ENCODE data around the gene DNAJB5.
"Not testable (repeated sequence)": the region's sequence is repeated elsewhere in the genome, so short reads cannot be mapped to it uniquely, and the experiment has no call there.

The DNAJB5 gene

GRCh38 chr9:34989003-34989945 is at the start of gene DNAJB5:
DNAJB5 (plus strand) TSS chr9:34989745; CDS start chr9:34990631, 886 bp downstream.
- peak; percentile 93 to 94 (median 94) for DNase-seq (ENCODE audit: low read depth in 3 of 3, low spot score in 1 of 3)

- not testable (repeated sequence) for DNase-seq (ENCODE audit: low read depth in 3 of 3, low spot score in 1 of 3)
These were observed 49.6 kb upstream of the DNAJB5 start for GRCh38 chr9:34939989-34940388.

GRCh38 chr9:34948451-34948850 is 41.1 kb upstream of the DNAJB5 start:
- DNase-seq (ENCODE audit: low read depth in 3 of 3, low spot score in 1 of 3) = no peak

GRCh38 chr9:34954225-34954624 is 35.3 kb upstream of the DNAJB5 start:
- DNase-seq (ENCODE audit: low read depth in 3 of 3, low spot score in 1 of 3) = no peak

GRCh38 chr9:34956066-34956465 is 33.5 kb upstream of the DNAJB5 start:
- not testable (repeated sequence) for DNase-seq (ENCODE audit: low read depth in 3 of 3, low spot score in 1 of 3)

- DNase-seq (ENCODE audit: low read depth in 3 of 3, low spot score in 1 of 3) = no peak
These were observed 32.9 kb upstream of the DNAJB5 start for GRCh38 chr9:34956648-34957047.

GRCh38 chr9:34957492-34958410 is 31.8 kb upstream of the DNAJB5 start, which contains the start of gene PHF24:
PHF24 (plus strand) TSS chr9:34958285; CDS start chr9:34971299, 13,014 bp downstream.
- no peak for DNase-seq (ENCODE audit: low read depth in 3 of 3, low spot score in 1 of 3)

GRCh38 chr9:34958411-34958982 is 31.0 kb upstream of the DNAJB5 start:
- DNase-seq (ENCODE audit: low read depth in 3 of 3, low spot score in 1 of 3) = no peak

GRCh38 chr9:34959461-34959860 is 30.1 kb upstream of the DNAJB5 start:
- DNase-seq (ENCODE audit: low read depth in 3 of 3, low spot score in 1 of 3) = no peak

GRCh38 chr9:34961574-34962490 is 27.7 kb upstream of the DNAJB5 start:
- no peak for DNase-seq (ENCODE audit: low read depth in 3 of 3, low spot score in 1 of 3)

- DNase-seq (ENCODE audit: low read depth in 3 of 3, low spot score in 1 of 3) = no peak
These were observed 27.0 kb upstream of the DNAJB5 start for GRCh38 chr9:34962546-34962945.

GRCh38 chr9:34963552-34963951 is 26.0 kb upstream of the DNAJB5 start:
- DNase-seq (ENCODE audit: low read depth in 3 of 3, low spot score in 1 of 3) = no peak

GRCh38 chr9:34964458-34964857 is 25.1 kb upstream of the DNAJB5 start:
- DNase-seq (ENCODE audit: low read depth in 3 of 3, low spot score in 1 of 3) = no peak

GRCh38 chr9:34971146-34971811 is 18.3 kb upstream of the DNAJB5 start:
- DNase-seq (ENCODE audit: low read depth in 3 of 3, low spot score in 1 of 3) = no peak

GRCh38 chr9:34974664-34975063 is 14.9 kb upstream of the DNAJB5 start:
- no peak for DNase-seq (ENCODE audit: low read depth in 3 of 3, low spot score in 1 of 3)

GRCh38 chr9:34976441-34976840 is 13.1 kb upstream of the DNAJB5 start:
- DNase-seq (ENCODE audit: low read depth in 3 of 3, low spot score in 1 of 3) = no peak

- DNase-seq (ENCODE audit: low read depth in 3 of 3, low spot score in 1 of 3) = no peak
These were observed 12.6 kb upstream of the DNAJB5 start for GRCh38 chr9:34976992-34977391.

GRCh38 chr9:34980181-34980761 is 9.3 kb upstream of the DNAJB5 start:
- no peak for DNase-seq (ENCODE audit: low read depth in 3 of 3, low spot score in 1 of 3)

- DNase-seq (ENCODE audit: low read depth in 3 of 3, low spot score in 1 of 3) = no peak
These were observed 7.2 kb upstream of the DNAJB5 start for GRCh38 chr9:34982361-34982760.

Data from stimulated activated CD4-positive, alpha-beta T cell treated with anti-CD3 and anti-CD28 coated beads, TNF-alpha, amount 100 ng/mL, for 1 hour (primary cell).